ENCODE measurements around the gene HIPK3. TPM values are rescaled to one million over a fixed set of nuclear protein-coding genes. Genes with fewer than 3 reads are reported as not detected.

Gene HIPK3
- total RNA-seq, 1 experiment from 2014 or later: 51.4 TPM

DNA sequence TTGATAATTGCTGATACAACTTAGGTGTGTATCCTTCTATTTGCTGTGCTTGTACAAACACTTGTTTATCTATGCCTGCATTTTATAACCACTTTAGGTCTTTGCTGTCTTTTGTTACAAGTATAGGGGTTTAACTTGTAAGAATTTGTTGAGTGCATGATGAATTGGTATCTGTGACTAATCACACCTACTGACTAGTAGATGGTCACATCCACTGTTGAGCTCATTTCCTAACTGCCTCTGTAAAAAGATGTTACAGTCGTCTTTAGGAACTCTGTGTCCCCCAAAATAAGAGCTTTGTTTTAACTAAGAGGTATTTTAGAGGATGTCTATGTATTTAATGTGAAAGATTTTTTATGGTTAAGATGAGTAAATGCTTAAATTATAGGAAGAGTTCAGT, 60.5 kb downstream of the HIPK3 start:
- CTCF ChIA-PET: interaction anchor here (0.7 to 4.7 kb wide), 2 partner anchors 12 to 15 kb away, joined by 5 to 21 read pairs; no protein-coding TSS in a partner anchor
- intact Hi-C loops (cut with micrococcal nuclease): no loop called here

DNA sequence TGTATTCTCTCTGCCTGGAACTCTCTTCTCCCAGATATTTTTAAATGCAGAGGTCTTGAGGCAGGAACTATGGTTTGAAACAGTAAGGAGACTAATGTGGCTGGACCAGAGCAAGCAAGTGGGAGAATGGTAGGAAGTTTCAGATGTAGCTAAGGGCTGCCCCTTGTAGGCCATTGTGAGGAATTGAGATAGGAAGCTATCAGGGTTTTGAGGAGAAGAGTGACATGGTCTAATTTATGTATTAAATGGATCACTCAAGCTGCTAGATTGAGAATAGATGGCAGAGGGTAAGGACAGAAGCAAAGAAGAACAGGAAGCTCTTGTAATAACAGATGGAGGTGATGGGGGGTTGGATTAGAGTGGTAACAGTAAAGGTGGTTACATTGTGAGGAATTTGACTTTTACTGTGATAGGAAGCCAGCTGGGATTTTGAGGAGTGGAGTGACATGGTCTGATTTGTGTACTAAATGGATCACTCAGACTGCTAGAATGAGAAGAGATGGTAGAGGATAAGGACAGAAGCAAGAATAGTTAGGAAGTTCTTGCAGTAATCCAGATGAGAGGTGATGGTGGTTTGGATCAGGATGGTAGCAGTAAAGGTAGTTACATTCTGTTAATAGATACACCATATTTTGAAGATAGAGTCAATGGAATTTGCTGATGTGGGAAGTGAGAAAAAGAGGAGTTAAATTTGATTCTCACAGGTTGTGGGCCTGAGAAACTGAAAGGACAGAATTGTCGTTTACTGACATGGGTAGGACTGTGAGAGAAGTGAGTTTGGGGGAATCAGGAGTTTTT, 63.0 kb downstream of the HIPK3 start:
- intact Hi-C loops (cut with micrococcal nuclease): no loop called here
- POLR2A ChIA-PET: interaction anchor here (1.2 kb wide), 1 partner anchor 13 kb away, joined by 3 read pairs; no protein-coding TSS in a partner anchor
- no peak overlapping the region for H3K27ac Mint-ChIP-seq (ENCODE audit: low read depth, unreplicated experiment)
- no TSS peak for BruUV-seq (replicated peaks)
- no peak overlapping the region for H3K4me3 Mint-ChIP-seq (ENCODE audit: unreplicated experiment)
- DNase-seq (ENCODE audit: unreplicated experiment): no peak
- H3K36me3 Mint-ChIP-seq (ENCODE audit: insufficient read depth, unreplicated experiment): no peaks in the 10 kb centered on the region
- CTCF ChIA-PET: interaction anchor here (0.9 to 4.0 kb wide), 3 partner anchors 141 to 155 kb away, joined by 3 to 28 read pairs (median 3); no protein-coding TSS in a partner anchor
- TF ChIP-seq CTCF (IDR thresholded peaks at IDR 0.05; ENCODE audit: unreplicated experiment): no peak
- H3K27me3 Mint-ChIP-seq (ENCODE audit: insufficient read depth, unreplicated experiment): no peaks in the 10 kb centered on the region
- no peaks in the 10 kb centered on the region for H3K9me3 Mint-ChIP-seq (ENCODE audit: unreplicated experiment)
- peaks cover 14% of the 10 kb centered on the region for H3K4me1 Mint-ChIP-seq (ENCODE audit: insufficient read depth, unreplicated experiment)

More for the DNA sequence above, 60.5 kb downstream of the HIPK3 start:
- H3K27ac Mint-ChIP-seq (ENCODE audit: low read depth, unreplicated experiment): no peak overlapping the region
- peaks cover 5% of the 10 kb centered on the region for H3K4me1 Mint-ChIP-seq (ENCODE audit: insufficient read depth, unreplicated experiment)
- no peak for DNase-seq (ENCODE audit: unreplicated experiment)
- H3K9me3 Mint-ChIP-seq (ENCODE audit: unreplicated experiment): no peaks in the 10 kb centered on the region
- H3K36me3 Mint-ChIP-seq (ENCODE audit: insufficient read depth, unreplicated experiment): no peaks in the 10 kb centered on the region
- no peak for TF ChIP-seq CTCF (IDR thresholded peaks at IDR 0.05; ENCODE audit: unreplicated experiment)
- H3K4me3 Mint-ChIP-seq (ENCODE audit: unreplicated experiment): no peak overlapping the region
- POLR2A ChIA-PET: interaction anchor here (0.9 to 1.0 kb wide), 3 partner anchors 12 to 156 kb away, joined by 3 to 4 read pairs (median 3); partner anchors contain the start of gene CSTF3
- no TSS peak for BruUV-seq (replicated peaks)
- H3K27me3 Mint-ChIP-seq (ENCODE audit: insufficient read depth, unreplicated experiment): no peaks in the 10 kb centered on the region

DNA sequence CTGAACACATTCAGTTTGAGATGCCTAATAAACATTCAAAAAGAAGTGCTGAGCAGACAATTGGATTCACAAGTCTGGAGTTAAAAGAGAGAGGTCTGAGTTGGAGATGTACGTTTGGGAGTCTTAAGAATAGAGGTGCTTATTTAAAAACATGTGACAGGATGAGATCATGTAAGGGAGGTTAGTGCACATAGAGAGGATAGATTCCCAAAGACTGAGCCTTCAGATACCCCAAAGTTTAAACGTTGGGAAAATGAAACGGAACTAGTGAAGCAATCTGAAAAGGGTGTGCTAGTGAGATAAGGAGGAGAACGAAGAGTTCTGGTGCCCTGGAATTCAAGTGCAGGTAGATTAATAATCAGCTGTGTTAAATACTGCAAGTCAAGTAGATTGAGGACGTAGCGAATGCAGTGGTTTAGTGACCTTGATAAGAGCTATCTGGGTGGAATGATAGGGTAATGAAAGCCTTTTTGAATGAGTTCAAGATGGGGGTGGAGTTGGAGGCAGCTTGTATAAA, 63.7 kb downstream of the HIPK3 start:
- intact Hi-C loops (cut with micrococcal nuclease): no loop called here

More for the DNA sequence above, 63.7 kb downstream of the HIPK3 start:
- ChIA-PET POLR2A (no interaction called here), CTCF (interaction anchor here (1.1 to 4.0 kb wide), 3 partner anchors 9 to 155 kb away, joined by 3 to 28 read pairs (median 4); no protein-coding TSS in a partner anchor)
- no TSS peak for BruUV-seq (replicated peaks)
- Mint-ChIP-seq H3K9me3 (ENCODE audit: unreplicated experiment) (no peaks in the 10 kb centered on the region), H3K36me3 (ENCODE audit: insufficient read depth, unreplicated experiment) (no peaks in the 10 kb centered on the region), H3K4me3 (ENCODE audit: unreplicated experiment) (no peak overlapping the region), H3K27me3 (ENCODE audit: insufficient read depth, unreplicated experiment) (no peaks in the 10 kb centered on the region), H3K27ac (ENCODE audit: low read depth, unreplicated experiment) (no peak overlapping the region), H3K4me1 (ENCODE audit: insufficient read depth, unreplicated experiment) (peaks cover 19% of the 10 kb centered on the region)
- no peak for DNase-seq (ENCODE audit: unreplicated experiment)
- no peak for TF ChIP-seq CTCF (IDR thresholded peaks at IDR 0.05; ENCODE audit: unreplicated experiment)
